DOHH2 (cell line): Measurements from ENCODE around the gene HLA-DQA1.

Source experiments
- EZH2phosphoT487 ChIP-seq: fragments of 200-600 bp; sonication (generic); IDR thresholded peaks from 2 replicates; pipeline ENCODE4 v1.6.1; 2017; ENCODE audit warnings: borderline replicate concordance, mild to moderate bottlenecking, antibody characterized with exemption, low read length, moderate library complexity, mixed read lengths
- TF ChIP-seq, protein P1 (sequence below): fragments of 200-600 bp; sonication (generic); IDR thresholded peaks from one replicate; pipeline ENCODE4 v1.5.1; 2014; ENCODE audit warnings: antibody characterized with exemption, mild to moderate bottlenecking, low read depth, low read length; ENCODE audit not compliant: poor library complexity, severe bottlenecking

GRCh38 chr6:32602383-32602782 is 34.8 kb upstream of the HLA-DQA1 start:
- TF ChIP-seq, protein P1, sequence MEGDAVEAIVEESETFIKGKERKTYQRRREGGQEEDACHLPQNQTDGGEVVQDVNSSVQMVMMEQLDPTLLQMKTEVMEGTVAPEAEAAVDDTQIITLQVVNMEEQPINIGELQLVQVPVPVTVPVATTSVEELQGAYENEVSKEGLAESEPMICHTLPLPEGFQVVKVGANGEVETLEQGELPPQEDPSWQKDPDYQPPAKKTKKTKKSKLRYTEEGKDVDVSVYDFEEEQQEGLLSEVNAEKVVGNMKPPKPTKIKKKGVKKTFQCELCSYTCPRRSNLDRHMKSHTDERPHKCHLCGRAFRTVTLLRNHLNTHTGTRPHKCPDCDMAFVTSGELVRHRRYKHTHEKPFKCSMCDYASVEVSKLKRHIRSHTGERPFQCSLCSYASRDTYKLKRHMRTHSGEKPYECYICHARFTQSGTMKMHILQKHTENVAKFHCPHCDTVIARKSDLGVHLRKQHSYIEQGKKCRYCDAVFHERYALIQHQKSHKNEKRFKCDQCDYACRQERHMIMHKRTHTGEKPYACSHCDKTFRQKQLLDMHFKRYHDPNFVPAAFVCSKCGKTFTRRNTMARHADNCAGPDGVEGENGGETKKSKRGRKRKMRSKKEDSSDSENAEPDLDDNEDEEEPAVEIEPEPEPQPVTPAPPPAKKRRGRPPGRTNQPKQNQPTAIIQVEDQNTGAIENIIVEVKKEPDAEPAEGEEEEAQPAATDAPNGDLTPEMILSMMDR = no peak
- no peak for TF ChIP-seq EZH2phosphoT487
